Stimulated activated CD8-positive, alpha-beta memory T cell treated with anti-CD3 and anti-CD28 coated beads, Interleukin-7, amount 100 ng/mL, for 24 hours (primary cell): ENCODE results near the gene KDM4B.

Source experiments
- DNase-seq: peaks from one replicate; pipeline ENCODE4 v3.0.0-alpha.2; 2020; ENCODE audit warnings: low read depth

KDM4B gene

DNA sequence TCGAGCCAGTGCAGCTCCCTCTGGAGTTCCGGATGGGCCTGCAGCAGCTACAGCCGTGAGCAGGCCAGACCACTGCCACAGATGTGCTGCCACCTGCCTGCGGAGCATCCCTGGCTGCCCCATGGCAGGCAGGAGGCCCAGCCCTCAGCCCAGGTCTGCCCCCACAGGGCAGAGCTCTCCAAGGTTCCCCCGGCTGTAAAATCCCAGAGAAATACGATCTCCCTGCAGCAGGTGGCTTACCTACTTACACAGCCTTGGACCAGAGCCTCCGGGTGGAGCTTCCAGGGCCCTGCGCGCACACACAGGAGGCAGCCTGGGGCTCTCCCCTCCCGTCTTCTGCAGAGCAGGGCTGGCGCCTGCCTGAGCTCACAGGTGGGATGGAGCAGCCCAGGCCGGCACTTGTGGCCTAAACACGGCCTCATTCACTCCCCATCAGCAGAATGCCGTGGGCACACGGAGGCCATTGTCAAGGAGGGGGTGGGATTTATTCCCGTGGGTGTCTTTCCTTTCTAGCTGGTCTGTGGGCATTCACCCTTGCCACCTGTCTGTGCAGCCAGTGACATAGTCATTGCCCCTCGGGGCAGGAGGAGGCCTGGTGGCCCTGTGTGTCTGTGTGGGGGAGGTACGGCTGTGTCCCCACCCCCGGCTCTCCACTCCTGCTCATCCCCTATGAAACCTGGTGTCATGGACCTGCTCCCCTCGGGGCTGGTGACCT is 118.0 kb downstream of the KDM4B start:
- DNase-seq: no peak

GRCh38 chr19:5089283-5089682 is 120.4 kb downstream of the KDM4B start:
- no peak for DNase-seq

DNA sequence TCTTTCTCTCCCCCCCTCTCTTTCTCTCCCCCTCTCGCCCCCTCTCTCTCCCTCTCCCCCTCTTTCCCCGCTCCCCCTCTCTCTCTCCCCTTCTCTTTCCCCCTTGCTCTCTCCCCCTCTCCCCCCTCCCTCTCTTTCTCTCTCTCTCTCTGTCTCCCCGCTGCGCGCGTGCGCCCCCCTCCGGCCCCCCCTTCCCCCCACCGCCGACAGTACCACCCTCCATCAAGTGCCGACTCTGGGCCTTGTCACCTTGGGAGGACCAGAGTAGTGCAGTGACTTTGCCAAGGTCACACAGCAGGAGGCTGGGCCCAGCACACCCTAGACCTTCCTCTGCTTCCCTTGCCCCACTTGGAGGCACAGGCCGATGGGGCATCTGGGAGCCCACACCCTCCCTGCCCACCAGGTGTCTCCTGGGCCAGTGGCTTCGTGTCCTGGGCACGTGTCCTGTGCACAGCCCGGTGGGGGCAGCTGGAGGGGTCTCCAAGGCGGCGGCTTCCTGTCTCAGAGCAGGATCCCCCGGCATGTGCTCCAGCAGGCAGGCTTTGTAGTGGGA is 121.6 kb downstream of the KDM4B start:
- DNase-seq: no peak

- no peak for DNase-seq
These were observed 122.2 kb downstream of the KDM4B start for GRCh38 chr19:5091018-5091683.

GRCh38 chr19:5091684-5092480 is 123.0 kb downstream of the KDM4B start:
- no peak for DNase-seq

DNA sequence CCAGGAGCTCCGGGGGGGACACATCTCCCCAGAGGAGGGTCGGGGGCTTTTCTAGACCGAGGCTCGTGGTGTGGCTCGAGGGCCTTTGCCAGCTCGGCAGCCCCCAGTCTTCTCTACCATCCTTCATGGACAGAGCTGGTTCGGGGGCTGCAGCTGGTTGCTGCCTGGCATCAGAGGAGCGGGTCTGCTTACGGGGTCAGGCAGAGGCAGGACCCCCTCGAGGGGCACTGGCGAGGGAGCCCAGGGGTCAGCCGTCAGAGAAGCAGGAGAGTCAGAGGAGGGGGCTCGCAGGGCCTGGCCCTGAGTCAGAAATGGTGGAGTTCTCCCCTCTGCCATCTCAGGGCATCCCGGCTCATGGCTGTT is 123.5 kb downstream of the KDM4B start:
- no peak for DNase-seq

DNA sequence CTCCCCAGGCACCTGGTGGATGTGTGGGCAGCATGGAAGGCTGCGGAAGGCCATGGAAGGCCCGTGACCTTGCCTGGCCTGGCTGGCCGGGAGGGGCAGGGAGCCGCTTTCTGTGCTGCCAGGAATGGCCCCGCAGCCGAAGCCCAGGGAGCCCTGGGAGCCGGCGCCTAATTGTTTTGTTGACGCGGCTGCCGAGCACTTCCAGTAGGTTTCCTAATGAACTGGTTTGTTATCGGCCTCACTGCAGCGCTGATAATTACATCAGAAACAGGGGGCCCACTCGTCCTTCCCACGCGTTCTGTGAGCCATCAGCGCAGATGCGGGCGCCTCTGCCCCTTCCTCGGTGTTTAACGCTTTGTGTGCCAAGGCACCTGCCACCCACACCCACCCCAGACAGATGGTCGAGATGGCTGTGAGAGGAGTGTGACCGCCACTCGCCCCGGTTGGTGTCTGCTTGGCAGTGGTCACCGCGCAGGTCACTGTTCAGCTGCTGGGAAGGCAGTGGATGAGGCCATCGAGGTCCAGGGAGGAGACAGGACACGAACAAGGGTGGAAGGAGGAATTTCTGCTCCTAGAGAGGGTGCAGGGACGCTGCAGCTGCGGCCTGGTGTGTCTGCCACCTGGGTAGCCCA is 124.5 kb downstream of the KDM4B start:
- DNase-seq: no peak

DNA sequence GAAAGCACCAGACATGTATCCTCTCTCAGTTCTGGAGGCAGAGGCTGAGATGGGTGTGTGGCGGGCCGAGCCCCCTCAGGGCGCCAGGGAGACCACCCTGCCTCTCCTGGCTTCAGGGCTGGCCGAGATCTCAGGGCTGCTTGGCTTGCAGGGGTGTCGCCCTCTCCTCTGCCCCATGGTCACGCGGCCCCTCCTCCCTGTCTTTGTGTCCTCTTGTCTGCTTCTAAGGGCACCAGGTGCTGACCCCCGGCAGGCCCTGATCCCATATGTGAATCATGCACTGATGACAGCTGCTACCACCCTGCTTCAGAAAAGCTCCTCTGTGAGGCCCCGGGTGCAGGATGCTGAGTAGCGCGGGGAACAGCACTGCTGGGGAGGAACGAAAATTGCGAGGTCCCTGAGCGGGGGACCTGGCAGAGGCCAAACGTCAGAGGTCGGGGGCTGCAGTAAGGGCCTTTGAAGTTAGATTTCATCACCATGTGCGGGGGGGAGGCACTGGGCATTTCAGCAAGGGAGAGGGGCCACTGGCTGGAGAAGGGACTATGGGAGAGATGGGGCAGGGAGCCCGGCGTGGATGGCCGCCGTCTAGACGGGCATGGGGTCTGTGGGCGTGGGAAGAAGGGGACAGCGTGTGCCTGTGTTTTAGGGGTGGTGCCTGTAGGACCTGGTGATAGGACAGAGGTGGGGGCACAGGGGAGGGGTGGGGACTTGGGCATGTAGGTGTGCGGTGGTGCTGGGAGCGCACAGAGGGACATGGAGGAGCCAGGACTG is 125.2 kb downstream of the KDM4B start:
- no peak for DNase-seq

DNA sequence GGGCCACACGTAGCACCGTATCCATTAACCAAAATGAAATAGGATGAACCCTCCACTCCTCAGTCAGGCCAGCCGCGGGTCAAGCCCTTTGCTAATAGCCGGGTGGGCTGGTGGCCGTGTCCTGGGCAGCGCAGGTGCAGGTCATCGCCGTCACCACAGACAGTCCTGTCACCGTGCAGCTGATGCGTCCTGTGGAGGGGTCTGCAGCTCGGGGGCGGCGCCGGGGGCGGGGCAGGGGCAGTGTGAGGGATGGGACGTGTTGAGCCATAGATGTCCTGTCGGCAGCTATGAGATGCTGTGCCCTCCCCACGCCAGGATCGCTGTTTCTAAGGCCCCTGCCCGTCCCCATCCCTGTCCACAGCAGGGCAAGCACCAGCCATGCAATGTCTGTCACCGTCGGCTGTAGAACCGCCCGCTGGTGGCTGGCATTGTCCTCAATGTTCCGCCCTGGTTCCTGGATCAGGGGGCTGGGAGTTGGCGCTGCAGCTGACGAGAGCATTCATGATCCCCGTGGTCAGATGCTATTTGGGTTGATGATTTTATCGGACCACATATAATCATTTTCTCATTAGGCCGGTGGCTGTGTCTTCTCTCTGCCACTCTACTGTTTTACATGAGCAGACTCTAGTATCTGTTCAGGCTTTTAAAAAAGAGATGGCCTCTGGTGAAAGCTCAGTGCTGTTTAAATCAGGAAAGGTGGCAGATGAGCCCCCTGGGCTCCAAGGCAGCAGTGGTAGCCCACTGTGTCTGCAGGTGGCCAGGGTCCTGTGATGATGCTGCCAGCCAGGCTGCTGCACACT is 126.1 kb downstream of the KDM4B start:
- DNase-seq: no peak

- DNase-seq: no peak
These were observed 126.6 kb downstream of the KDM4B start for GRCh38 chr19:5095568-5095850.

DNA sequence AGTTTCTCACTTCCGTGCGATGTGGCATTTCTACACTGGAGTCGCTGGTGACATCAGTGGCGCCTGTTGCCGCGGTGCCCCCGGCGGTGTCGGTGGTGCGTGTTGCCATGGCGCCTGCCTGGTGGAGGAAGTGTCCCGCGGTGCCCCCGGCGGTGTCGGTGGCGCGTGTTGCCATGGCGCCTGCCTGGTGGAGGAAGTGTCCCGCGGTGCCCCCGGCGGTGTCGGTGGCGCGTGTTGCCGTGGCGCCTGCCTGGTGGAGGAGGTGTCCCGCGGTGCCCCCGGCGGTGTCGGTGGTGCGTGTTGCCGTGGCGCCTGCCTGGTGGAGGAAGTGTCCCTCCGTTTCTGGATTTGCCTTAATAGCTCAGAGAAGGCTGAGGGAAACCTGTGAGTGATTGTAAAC is 127.6 kb downstream of the KDM4B start:
- DNase-seq: no peak

GRCh38 chr19:5097331-5097930 is 128.5 kb downstream of the KDM4B start:
- no peak for DNase-seq

DNA sequence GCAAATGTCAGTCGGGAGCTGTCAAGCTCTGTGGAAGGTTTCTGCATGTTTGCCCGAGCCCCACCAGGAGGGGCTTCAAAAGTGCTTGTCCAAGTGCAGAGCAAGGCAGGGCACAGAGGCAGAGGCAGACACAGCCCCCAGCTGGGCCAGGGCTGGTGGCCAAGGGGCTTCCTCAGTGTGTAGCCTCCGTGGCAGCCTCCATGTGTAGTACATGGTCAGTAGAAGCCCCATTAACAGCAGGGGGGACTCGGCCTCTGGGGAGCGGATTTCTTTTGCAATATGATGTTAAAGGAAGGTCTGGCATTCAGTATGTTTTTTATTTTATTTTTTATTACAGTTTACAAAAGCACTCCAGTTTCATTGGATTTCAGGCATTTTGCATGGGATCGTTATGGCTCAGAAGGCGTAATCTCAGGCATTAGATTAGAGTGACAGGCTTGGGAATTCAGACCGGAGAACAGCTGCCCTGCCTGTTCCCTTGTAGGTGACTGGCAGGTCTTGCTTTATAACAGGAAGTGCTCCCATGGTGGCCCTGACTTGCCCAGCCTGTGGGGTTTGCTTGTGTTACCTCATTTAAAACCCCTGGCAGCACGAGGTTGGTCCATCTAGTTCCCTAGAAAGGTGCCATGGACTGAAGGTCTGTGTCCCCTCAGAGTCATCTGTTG is 129.2 kb downstream of the KDM4B start:
- DNase-seq: no peak

GRCh38 chr19:5098646-5099045 is 129.7 kb downstream of the KDM4B start:
- no peak for DNase-seq

DNA sequence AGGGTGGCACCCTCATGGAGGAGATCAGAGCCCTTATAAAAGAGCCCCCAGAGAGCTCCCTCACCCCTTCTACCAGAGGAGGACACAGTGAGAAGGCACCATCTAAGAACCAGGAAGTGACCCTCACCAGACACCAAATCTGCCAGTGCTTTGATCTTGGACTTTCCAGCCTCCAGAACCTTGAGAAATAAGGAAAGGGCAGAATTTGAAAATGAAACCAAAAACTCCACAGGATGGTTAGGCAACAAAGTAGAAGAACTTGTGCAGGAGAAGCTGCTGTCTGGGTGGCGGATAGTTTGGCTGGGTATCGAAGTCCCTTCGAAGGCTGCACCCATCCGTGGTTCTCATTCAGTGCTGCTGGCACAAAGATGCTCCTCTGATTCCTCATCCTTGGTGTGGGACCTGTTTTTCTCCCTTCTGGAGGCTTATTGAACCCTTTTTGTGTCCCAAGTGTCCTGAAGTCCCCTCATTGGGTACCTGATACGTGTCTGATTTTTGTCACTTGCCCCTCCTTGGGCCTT is 130.8 kb downstream of the KDM4B start:
- DNase-seq: no peak

GRCh38 chr19:5101871-5102270 is 133.0 kb downstream of the KDM4B start:
- DNase-seq: no peak

GRCh38 chr19:5102520-5102919 is 133.6 kb downstream of the KDM4B start:
- DNase-seq: no peak

GRCh38 chr19:5103061-5103701 is 134.3 kb downstream of the KDM4B start:
- no peak for DNase-seq

DNA sequence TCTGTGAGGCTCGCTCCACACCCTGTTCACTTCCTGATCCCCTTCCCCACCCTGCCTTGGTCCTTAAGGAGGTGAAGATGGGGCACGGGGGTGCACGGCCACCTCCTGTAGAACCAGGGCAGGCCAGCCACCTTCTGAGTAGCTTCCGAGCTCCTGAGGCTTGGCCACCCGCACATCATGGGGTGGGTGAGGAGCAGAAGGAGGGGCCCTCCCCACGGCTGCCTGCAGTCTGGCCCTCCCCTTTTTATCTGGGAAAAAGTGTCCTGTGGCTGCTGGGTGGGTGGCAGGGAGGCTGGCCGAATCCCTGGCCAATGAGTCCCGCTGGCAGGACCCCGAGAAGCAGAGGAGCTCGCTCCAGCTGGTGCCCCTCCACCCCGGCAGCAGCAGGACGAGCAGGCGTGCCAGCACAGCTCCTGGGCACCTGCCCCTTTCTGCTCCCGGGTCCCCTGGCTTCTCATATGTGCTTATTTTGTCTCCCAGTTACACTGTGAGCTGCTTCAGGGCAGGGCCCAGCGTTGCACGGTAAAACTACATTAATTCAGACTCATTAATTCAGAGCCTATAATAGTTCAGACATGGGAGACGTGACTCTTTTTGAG is 135.0 kb downstream of the KDM4B start:
- no peak for DNase-seq
